NT2/D1 (cell line): ENCODE measurements around the gene SLC9A7.

Experiments used
- YY1 ChIP-seq: IDR thresholded peaks from 2 replicates; pipeline ENCODE4 v1.6.1; 2011; ENCODE audit not compliant: insufficient read length, insufficient read depth
- ZNF274 ChIP-seq: IDR thresholded peaks from 2 replicates; pipeline ENCODE4 v1.6.1; 2011; ENCODE audit warnings: mild to moderate bottlenecking, low read depth, low read length

DNA sequence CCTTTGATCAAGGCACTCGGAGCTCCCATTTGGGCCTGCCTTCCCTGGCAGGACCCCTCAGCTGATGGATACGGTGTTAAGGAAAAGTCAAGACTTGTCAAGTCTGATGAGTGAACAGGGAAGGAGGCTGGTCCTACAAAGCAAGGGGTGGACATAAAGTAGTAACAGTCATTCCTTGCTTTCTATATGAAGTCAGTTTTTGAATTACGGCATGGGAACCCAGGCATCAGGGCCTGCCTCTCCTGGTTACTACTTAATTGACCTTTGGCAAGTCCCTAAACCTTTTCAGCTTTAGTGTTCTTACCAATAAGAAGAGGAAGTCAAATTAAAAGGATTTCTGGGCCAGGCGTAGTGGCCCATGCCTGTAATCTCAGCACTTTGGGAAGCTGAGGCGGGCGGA, 178.3 kb downstream of the SLC9A7 start:
- TF ChIP-seq YY1 = no peak
- no peak for TF ChIP-seq ZNF274
